Mucosa of stomach (tissue), 1 donor: ENCODE data around the gene DPH1.
A peak's percentile ranks its signal among the peaks of the same experiment; 100 is the strongest.
"Not testable (repeated sequence)": the region's sequence is repeated elsewhere in the genome, so short reads cannot be mapped to it uniquely, and the experiment has no call there.

Experiments
- H3K27me3 ChIP-seq: one replicate; pipeline ENCODE4 v1.7.0; 2013; ENCODE audit warnings: mild to moderate bottlenecking, low read length; ENCODE audit not compliant: control insufficient read depth, insufficient read depth
- H3K36me3 ChIP-seq: one replicate; pipeline ENCODE4 v1.7.0; 2013; ENCODE audit warnings: low read length; ENCODE audit not compliant: control insufficient read depth, insufficient read depth
- H3K4me1 ChIP-seq: one replicate; pipeline ENCODE4 v1.7.0; 2013; ENCODE audit warnings: mild to moderate bottlenecking, low read length; ENCODE audit not compliant: control insufficient read depth, insufficient read depth
- H3K4me3 ChIP-seq: one replicate; pipeline ENCODE4 v1.7.0; 2013; ENCODE audit warnings: low read length
- H3K9ac ChIP-seq: one replicate; pipeline ENCODE4 v1.7.0; 2013; ENCODE audit warnings: mild to moderate bottlenecking, low read length, moderate library complexity
- H3K9me3 ChIP-seq: one replicate; pipeline ENCODE4 v1.7.0; 2013; ENCODE audit warnings: mild to moderate bottlenecking, low read length, moderate library complexity; ENCODE audit not compliant: control insufficient read depth
- donor health status: Pancreatic carcinoma.

The DPH1 gene

DNA sequence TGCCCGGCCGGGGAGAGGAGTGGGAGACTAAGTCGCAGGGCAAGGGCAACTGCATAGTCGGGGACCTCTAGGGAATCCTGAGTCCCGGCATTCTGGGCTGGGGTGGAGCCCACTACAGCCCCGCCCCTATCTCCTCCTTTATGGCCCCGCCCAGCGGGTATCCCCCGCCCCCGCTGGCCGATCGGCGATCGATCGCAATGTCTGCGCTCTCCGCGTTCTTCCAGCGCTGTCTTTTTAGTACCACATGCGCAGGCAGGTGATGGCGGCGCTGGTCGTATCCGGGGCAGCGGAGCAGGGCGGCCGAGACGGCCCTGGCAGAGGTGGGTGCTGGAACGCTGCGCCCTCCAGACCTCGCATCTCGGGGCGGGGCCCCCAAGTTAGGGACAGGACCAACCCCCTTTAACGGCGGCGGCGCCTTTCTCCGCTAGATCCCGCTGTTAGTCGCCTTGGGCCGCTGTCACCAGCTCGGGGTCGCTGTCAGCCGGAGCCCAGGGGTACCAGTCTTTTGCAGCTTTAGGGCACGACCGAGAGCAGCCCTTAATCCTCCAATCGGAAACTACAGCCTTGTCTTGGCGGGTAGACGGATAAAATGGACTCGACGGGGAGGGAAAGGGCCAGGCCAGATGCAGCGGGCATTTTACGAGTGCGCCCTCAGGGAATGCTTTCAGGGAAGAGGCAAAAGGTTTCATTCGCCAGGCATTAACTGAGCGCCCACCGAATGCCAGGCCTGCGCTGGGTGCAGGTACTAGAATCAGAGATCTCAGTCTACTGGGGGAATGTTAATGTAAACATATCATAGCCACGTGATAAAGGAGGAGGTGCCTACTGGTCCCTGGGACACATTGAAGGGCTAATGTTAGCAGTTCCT, at the start of gene DPH1:
TSS of gene DPH1 (plus strand) at position 243 of the 868 bp plus-strand sequence. CDS start at position 260, 17 bp downstream.
- Histone ChIP-seq H3K4me3 (peak within 1 kb of the TSS; percentile 76), H3K4me1 (peaks cover 21% of the 10 kb centered on the region), H3K9me3 (no peaks in the 10 kb centered on the region), H3K9ac (peak within 1 kb of the TSS; percentile 63), H3K27me3 (peaks cover 32% of the 10 kb centered on the region), H3K36me3 (no peaks in the 10 kb centered on the region)

GRCh38 chr17:1980665-1981250, 49.2 kb upstream of the DPH1 start:
- Histone ChIP-seq H3K9ac (no peak overlapping the region), H3K36me3 (no peaks in the 10 kb centered on the region), H3K4me3 (no peak overlapping the region), H3K27me3 (peaks cover 30% of the 10 kb centered on the region), H3K9me3 (no peaks in the 10 kb centered on the region), H3K4me1 (no peaks in the 10 kb centered on the region)

DNA sequence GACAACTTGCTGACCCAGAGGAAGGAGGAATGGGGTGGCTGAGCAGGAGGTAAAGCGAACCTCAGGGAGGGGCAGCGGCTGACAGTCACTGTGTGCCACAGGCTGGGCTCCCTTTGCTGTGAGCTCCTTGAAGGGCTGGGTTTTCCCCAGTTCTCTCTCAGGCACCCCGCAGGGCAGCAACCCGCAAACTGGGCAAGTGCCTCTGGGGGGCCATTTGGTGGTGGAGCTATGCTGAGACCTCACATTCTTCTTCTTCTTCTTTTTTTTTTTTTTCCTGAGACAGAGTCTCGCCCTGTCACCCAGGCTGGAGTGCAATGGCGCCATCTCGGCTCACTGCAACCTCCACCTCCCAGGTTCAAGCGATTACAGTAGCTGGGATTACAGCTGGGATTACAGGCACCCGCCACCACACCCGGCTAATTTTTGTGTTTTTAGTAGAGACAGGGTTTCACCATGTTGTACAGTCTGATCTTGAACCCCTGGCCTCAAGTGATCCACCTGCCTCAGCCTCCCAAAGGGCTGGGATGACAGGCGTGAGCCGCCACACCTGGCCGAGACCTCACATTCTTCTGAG, 47.1 kb upstream of the DPH1 start:
- H3K36me3 ChIP-seq, H3K9ac ChIP-seq, H3K27me3 ChIP-seq, H3K4me3 ChIP-seq, H3K9me3 ChIP-seq, H3K4me1 ChIP-seq: not testable (repeated sequence)

GRCh38 chr17:1985093-1985492, 44.9 kb upstream of the DPH1 start:
- H3K9ac ChIP-seq, result no peak overlapping the region
- peaks cover 4% of the 10 kb centered on the region for H3K27me3 ChIP-seq
- H3K4me3 ChIP-seq, result no peak overlapping the region
- H3K4me1 ChIP-seq, result no peaks in the 10 kb centered on the region
- no peaks in the 10 kb centered on the region for H3K36me3 ChIP-seq
- H3K9me3 ChIP-seq, result no peaks in the 10 kb centered on the region

- peaks cover 4% of the 10 kb centered on the region for H3K27me3 ChIP-seq
Observed at GRCh38 chr17:1985686-1986085, 44.3 kb upstream of the DPH1 start.

DNA sequence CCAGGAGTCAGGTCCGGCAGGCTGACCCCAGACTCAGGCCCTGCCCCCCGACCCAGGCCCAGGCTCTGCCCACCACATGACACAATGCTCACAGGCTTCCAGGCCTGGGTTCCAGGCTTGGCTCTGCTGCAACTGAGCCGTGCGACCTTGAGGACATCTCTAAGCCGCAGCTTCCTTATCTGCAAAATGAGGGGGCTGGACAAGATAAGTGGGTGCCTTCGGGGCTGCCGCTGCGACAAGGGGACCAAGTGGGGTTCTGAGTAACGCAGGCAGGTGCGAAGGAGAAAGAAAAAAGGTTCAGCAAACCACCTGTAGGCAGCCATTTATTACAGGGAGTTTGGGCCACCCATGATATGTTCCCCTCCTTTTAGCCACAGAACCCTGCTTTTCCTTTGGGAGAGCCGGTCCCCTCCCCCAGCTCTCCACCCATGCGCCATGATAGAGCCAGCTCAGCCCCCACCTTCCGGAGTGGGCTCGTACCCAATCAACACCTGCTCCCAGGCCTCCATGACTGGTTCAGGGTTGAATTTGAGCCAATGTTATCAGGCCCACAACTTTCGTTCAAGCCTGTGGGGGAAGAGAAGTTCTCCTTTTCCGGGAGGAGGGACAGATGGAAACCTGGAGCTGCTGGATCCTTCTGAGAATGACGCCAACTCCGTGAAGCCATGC, 43.0 kb upstream of the DPH1 start:
- no peaks in the 10 kb centered on the region for H3K9me3 ChIP-seq
- H3K9ac ChIP-seq, result no peak overlapping the region
- no peaks in the 10 kb centered on the region for H3K36me3 ChIP-seq
- peaks cover 4% of the 10 kb centered on the region for H3K27me3 ChIP-seq
- no peak overlapping the region for H3K4me3 ChIP-seq
- H3K4me1 ChIP-seq, result no peaks in the 10 kb centered on the region

More at GRCh38 chr17:1985686-1986085, 44.3 kb upstream of the DPH1 start:
- Histone ChIP-seq H3K36me3 (no peaks in the 10 kb centered on the region), H3K4me3 (no peak overlapping the region), H3K4me1 (no peaks in the 10 kb centered on the region), H3K9me3 (no peaks in the 10 kb centered on the region), H3K9ac (no peak overlapping the region)

DNA sequence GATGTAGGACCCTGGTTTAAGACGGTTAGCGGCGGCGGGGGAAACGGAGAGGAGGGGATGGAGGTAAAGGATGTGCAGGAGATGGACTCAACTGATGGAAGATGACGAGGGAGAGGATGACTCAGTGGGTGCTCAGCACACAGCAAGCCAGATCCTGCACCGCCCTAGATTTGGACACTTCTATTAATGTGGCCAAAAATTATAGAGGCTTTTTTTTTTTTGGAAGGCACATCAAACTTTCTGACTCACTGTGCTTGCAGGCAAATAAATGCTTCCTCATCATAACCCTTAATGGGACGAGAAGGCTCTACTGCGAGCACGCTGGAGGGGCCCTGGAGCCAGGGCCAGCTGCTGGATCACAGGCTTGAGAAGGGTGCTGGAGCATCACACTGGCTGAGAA, 40.8 kb upstream of the DPH1 start:
- H3K27me3 ChIP-seq, result no peaks in the 10 kb centered on the region
- H3K9ac ChIP-seq, result no peak overlapping the region

DNA sequence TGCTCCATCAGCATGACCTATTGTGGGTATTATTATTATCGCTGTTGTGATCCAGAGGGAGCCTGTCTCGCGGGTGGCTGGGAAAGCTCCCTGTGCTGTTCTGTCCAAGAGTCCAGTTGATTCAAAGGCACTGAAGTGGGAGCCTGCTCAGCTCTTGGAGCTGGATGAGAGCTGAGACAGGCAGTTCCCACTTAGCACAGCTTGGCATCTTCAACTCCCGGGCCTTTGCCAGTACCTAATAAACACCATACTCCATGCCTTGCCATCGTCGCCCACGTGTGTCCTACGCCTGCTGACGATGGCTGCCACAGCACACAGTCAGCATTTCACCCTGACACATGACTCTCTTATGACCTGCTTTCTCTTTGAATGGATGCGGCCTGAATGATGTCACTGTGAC, 37.4 kb upstream of the DPH1 start:
- H3K9me3 ChIP-seq, result no peaks in the 10 kb centered on the region
- peaks cover 16% of the 10 kb centered on the region for H3K4me1 ChIP-seq
- H3K36me3 ChIP-seq, result no peaks in the 10 kb centered on the region
- H3K9ac ChIP-seq, result no peak overlapping the region
- no peak overlapping the region for H3K4me3 ChIP-seq
- H3K27me3 ChIP-seq, result no peaks in the 10 kb centered on the region

More for the DNA sequence above, 40.8 kb upstream of the DPH1 start:
- Histone ChIP-seq H3K4me3 (no peak overlapping the region), H3K4me1 (no peaks in the 10 kb centered on the region), H3K36me3 (no peaks in the 10 kb centered on the region), H3K9me3 (no peaks in the 10 kb centered on the region)

GRCh38 chr17:1994707-1995106, 35.2 kb upstream of the DPH1 start:
- Histone ChIP-seq H3K9me3 (no peaks in the 10 kb centered on the region), H3K4me1 (peaks cover 31% of the 10 kb centered on the region), H3K27me3 (no peaks in the 10 kb centered on the region), H3K4me3 (no peak overlapping the region), H3K36me3 (no peaks in the 10 kb centered on the region), H3K9ac (no peak overlapping the region)

GRCh38 chr17:1995321-1995892, 34.5 kb upstream of the DPH1 start:
- H3K9ac ChIP-seq, result no peak overlapping the region
- no peaks in the 10 kb centered on the region for H3K27me3 ChIP-seq
- peaks cover 36% of the 10 kb centered on the region for H3K4me1 ChIP-seq

GRCh38 chr17:1995907-1996799, 33.8 kb upstream of the DPH1 start:
- Histone ChIP-seq H3K4me1 (peaks cover 36% of the 10 kb centered on the region), H3K9me3 (no peaks in the 10 kb centered on the region), H3K27me3 (no peaks in the 10 kb centered on the region), H3K4me3 (no peak overlapping the region), H3K9ac (no peak overlapping the region), H3K36me3 (no peaks in the 10 kb centered on the region)

More at GRCh38 chr17:1995321-1995892, 34.5 kb upstream of the DPH1 start:
- no peaks in the 10 kb centered on the region for H3K36me3 ChIP-seq
- no peak overlapping the region for H3K4me3 ChIP-seq
- no peaks in the 10 kb centered on the region for H3K9me3 ChIP-seq
